Kidney glomerular epithelial cell (primary cell): ENCODE measurements around the gene HRH3.

Experiments used
- DNase-seq: peaks from one replicate; lab custom pipeline; 2025; lab: John Stamatoyannopoulos, UW

Gene HRH3

DNA sequence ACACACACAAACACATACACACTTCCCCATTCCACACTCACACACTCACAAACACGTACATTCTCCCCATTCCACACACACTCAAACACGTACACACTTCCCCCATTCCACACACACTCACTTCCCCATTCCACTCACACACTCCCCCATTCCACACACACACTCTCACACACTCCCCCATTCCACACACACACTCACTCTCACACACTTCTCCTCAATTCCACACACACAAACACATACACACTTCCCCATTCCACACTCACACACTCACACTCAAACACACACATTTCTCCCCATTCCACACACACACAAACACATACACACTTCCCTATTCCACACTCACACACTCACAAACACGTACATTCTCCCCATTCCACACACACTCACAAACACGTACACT is 9.6 kb upstream of the HRH3 start:
- no peak for DNase-seq

- no peak for DNase-seq
Observed at GRCh38 chr20:62228982-62229545, 9.0 kb upstream of the HRH3 start.

- DNase-seq = no peak
Observed at GRCh38 chr20:62227977-62228958, 8.2 kb upstream of the HRH3 start.

DNA sequence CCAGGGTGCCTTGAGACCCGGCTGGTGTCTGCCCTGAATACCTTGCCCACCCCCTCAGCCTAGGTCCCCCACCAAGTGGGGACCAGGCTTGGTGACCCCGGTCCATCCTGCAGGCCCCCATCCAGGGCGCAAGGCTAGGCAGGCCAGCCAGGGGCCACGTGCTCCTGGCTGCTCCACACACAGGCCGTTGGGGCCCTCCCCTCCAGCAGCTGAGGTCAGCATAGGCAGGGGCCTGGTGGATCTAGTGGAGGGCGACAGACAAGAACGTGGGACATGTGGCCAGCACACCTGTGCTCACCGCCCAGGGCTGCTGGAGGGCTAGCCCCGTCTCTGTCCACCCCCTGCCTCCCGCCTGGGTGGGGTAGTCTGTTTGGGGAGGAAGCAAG is 7.5 kb upstream of the HRH3 start:
- no peak for DNase-seq

DNA sequence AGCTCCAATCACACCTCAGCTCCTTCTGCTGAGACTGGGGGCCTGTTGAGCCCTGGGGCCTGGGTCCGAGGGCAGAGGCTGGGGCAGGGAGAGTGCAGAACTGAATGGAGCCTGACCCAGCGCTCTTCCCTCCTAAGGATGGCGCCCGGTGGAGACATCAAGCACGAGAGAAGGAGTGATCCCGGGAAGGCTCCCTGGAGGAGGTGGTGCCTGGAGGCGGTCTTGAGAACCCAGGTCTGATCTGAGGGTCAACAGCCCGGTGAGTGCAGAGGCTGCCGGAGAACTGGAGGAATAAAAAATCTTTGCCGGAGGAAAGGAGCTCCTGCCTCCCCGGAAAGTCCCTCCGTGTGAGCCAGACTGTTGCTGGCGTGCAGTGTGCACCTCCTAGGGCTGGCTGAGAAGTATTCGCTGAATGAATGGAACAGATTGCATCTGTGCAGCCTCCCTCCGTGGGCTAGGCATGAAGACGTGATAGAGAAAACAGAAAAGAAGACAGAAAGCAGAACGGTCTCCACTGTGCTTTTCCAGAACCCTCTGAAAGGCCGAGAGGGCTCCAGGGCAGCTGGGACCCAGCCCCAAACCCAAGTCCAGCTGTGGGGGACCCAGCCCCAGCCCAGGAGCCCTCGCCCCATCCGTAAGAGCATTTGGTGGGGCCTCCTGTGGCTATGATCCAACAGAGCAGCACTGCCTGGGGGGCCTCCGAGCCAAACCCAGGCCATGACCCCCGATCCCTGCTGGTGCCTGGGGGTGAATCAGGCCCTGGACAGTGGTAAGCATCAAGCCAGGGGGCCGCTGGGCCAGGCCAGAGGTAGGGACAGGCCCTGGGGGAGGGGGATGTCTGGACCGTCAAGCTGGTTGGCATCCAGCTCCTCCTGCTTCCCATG is 6.9 kb upstream of the HRH3 start:
- DNase-seq = no peak

DNA sequence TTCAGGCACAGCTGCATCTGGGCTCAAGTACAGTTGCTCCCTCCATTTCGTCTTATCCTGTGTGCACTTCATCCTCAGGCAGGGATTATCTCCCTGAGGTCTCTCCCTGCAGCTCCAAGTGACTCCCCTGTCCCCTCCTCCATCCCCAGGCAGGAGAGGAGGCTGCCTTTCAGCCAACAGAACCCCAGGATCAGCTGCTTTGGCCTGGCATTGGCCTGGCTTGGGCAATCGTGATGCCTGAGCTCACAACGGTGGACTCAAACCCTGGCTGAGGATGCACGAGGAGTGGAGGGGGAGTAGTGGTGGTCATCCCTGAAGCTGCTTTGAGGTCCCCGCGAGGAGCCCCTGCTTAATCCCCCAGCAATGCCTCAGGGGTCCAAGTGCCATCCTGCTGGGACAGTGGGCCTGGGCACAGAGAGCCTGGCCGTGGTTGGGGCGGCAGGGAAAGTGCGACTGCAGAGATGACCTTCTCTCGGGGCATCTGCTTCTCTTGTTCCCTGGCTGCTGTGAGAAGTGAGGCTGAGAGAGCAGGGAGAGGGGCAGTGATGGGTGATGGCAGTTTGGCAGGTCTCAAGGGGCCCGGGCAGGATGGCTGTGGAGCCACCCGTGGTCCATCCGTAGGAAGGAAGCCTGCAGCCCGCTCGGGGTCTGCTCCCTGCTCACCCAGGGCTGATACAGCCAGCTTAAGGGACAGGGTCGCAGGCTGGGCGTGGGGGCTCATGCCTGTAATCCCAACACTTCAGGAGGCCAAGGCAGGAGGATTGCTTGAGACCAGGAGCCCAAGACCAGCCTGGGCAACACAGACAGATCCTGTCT is 6.0 kb upstream of the HRH3 start:
- DNase-seq = no peak

GRCh38 chr20:62225026-62225425 is 4.9 kb upstream of the HRH3 start:
- DNase-seq = no peak

GRCh38 chr20:62224113-62224855 is 4.2 kb upstream of the HRH3 start:
- no peak for DNase-seq

DNA sequence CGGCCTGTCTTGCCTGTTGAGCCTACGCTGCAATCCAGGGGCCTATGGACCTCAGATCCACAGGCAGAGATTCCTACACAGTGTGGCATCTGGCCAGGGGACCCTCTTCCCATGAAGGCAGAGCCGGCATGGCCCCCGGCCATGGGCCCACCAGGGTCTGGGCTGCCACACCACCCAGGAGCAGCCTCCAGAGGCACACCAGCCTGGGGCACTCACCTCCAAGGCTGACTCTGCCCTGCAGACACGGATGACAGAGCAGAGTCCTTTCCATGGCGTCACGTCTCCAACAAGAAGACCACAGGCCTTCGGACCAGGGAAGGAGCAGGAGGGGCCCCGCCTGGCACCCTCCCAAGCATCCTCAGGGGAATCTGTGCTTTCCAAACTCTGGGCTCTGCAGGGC is 3.5 kb upstream of the HRH3 start:
- no peak for DNase-seq

DNA sequence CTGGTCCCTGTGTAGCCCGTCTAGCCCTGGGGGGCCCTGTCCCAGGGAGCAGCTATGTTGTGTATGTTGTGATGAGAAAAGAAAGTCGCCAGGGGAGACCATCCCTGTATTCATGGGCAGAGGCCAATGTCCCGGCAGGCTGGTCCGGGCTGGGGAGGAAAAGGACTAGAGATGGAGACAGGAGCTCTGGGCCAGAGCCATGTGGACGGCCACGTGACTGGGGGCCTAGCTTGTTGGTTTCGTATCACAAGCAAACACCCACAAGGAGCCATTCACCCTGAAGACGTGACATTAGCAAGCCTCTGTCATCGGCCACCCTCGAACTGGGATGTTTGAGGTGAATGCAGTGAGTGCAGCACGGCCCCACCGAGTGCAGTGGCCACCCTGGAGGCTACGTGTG is 2.9 kb upstream of the HRH3 start:
- DNase-seq = no peak

DNA sequence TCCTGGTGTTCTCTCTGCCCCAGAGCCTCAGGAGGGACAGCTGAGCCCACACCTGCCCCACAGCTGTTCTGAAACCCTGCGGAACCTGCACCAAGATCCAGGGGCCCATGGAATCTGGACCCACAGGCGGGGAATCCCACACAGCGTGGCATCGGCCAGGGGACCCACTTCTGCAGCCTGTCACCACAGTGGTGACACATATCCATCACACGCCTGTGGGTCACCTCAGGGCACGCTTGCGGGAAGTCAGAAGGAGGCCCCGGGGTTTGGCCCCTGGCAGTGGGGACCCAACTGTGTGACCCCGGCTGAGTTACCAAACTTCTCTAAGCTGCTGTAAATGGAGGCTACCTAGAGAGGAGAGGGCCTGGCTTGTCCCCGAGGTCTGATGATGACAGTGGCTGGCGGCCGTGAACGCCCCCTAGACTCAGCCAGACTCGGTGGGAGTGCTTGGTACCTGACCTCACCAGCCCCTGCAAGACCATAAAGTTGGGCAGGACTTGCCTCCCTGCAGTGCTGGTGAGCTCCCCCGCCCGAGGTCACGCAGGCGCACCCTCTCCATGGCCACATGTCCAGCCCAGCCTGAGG is 2.3 kb upstream of the HRH3 start:
- no peak for DNase-seq

DNA sequence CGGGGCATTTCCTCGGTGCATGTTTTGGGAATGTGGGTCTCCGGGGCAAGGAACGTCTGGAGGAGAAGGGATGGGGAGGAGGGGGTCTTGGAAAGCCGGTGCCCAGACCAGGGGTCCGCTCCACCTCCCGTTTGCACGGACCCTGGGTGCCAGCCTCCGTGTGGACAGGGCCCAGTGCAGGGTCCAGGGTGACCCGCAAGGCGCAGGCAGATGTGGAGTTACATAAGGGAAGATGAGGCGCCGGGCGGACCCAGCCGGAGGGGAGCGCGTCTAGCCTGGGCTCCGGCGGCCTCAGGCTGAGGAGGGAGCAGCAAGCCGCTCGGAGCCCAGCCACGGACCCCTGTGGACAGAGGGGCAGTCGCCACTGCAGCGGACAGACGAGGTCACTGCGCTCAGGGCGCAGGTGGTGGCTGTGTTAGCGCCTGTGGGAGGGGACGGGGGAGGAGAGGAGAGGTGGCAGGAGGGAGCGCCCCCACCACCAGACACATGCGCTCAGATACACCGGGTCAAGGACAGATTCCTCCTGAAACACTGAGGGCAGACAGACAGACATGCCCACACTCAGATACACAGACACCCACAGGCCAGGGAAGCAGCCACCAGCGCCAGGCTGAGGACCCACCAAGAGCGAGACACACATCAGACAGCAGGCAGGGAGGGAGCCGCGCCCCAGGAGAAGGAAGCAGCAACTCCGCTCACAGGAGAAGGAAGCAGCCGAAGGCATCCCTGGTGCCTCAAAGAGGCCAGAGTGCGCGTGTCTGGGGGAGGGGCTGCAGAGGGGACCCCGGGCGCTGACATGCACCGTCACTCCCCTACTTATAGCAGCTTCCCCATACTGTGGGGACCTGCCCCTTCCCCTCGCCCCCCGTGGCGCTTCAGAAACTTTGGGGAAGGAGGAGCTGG is 839 bp upstream of the HRH3 start:
- DNase-seq = no peak

- no peak for DNase-seq
Observed at GRCh38 chr20:62219101-62219991, 732 bp downstream of the HRH3 start.

DNA sequence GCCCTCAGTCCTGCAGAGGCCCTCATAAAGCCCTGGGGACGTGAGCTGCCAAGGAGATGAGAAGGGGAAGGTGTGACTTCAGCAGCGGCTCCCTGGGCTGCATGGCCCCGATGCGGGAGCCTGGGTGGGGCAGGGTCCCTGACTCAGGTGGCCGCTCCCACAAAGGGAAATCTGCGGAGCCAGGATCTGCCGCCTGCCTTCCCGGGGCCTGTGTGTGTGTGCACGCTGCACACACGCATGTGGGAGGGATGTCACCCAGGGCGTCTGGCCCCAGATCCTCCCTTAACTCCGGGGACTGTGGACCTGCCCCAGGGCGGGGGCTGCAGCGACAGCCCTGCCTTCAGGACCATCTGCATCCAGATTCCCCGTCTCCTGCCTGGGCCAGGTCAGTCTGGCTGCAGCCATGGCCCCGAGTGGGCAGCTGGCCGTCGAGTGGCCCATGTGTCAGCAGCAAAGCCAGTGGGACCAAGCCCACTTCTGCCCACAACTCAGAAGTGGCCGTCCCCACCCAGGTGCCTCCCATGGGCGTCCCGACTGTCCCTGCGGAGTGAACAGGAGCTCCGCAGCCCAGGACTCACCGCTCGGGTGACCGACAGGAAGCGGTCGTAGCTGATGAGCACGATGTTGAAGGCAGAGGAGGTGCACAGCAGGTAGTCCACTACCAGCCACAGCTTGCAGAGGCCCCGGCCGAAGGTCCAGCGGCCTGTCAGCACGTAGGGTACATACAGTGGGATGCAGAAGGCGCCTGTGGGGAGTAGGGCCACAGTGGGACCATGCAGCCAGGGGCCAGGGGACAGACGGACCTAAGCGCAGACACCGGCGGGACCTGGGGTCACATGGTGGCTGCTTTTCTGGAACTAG is 1.9 kb downstream of the HRH3 start:
- no peak for DNase-seq

DNA sequence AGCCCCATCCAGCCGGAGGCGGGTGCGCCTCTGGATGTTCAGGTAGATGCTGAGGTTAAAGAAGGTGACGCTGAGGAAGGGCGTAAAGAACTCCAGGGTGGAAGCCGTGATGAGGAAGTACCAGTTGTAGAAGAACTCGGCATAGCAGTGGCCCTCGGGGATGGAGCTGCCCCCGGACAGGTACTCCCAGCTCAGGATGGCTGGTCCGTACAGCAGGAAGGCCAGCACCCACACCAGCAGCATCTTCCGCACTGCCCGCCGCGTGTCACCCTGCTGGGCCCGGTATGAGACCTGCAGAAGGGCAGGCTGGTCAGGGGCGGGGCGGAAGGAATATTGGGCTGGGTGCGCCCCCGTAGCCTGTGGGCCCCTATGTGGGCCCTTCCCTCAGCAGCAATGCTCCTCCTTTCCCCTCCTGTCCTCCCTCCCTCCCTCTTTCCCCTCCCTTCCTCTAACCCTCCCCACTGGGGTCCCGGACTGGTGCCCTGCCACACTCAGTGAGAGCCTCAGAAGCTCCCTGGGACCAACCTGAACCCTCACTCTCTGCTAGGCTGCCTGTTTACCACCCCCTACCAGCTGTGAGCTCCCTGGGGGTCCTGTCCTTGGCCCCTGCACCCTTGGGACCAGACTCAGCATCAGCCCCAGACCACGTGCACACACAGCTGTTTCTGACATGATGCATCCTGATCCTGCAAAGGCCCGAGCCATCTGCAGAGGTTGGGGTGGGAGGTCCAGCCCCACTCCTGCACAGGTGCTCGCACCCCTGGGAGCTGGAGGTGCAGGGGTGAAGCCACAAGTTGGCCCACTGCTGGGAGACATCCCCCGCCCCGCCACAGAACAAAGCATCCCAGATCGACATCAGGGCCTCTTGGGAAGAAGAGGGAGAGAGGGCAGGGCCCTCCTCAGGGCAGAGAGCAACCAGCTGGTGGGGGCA is 3.2 kb downstream of the HRH3 start:
- no peak for DNase-seq

GRCh38 chr20:62215991-62216635 is 4.0 kb downstream of the HRH3 start:
- no peak for DNase-seq
